GM23338 (cell line): ENCODE results near the gene GABRB3. TPM values are rescaled to one million over a fixed set of nuclear protein-coding genes. Genes with fewer than 3 reads are reported as not detected.

Experiments used
- ATAC-seq: fragments of 200-7000 bp; cut with Tn5 transposase; 3 replicates; pipeline ENCODE4 v1.9.1; 2020
- DNase-seq: peaks from one replicate; pipeline ENCODE4 v3.0.0-alpha.2; 2015; ENCODE audit warnings: low spot score
- H2AFZ ChIP-seq: fragments of 200-600 bp; sonication (generic); 2 replicates; pipeline ENCODE4 v1.8.0; 2016; ENCODE audit warnings: antibody characterized with exemption, mild to moderate bottlenecking, moderate library complexity
- H3F3A ChIP-seq: fragments of 200-600 bp; sonication (generic); replicated peaks from 2 replicates; pipeline ENCODE4 v1.8.0; 2017; ENCODE audit warnings: antibody characterized with exemption, mixed run types, low read depth
- H3K27ac ChIP-seq: fragments of 200-600 bp; sonication (generic); 2 replicates; pipeline ENCODE4 v1.6.1; 2016; ENCODE audit warnings: low read depth
- H3K27me3 ChIP-seq: fragments of 200-600 bp; sonication (generic); 2 replicates; pipeline ENCODE4 v1.8.0; 2016; ENCODE audit warnings: mild to moderate bottlenecking, mixed run types, moderate library complexity; ENCODE audit not compliant: insufficient read depth
- H3K36me3 ChIP-seq: fragments of 200-600 bp; sonication (generic); 2 replicates; pipeline ENCODE4 v1.8.0; 2016; ENCODE audit warnings: mild to moderate bottlenecking; ENCODE audit not compliant: insufficient read depth
- H3K4me1 ChIP-seq: fragments of 200-600 bp; sonication (generic); 2 replicates; pipeline ENCODE4 v1.8.0; 2016; ENCODE audit warnings: mild to moderate bottlenecking, moderate library complexity; ENCODE audit not compliant: insufficient read depth
- H3K4me2 ChIP-seq: fragments of 200-600 bp; sonication (generic); 2 replicates; pipeline ENCODE4 v1.7.1; 2017; ENCODE audit warnings: mixed run types
- H3K4me3 ChIP-seq: fragments of 200-600 bp; sonication (generic); 2 replicates; pipeline ENCODE4 v1.6.1; 2016; ENCODE audit warnings: mixed run types
- H3K79me2 ChIP-seq: fragments of 200-600 bp; sonication (generic); replicated peaks from 2 replicates; pipeline ENCODE4 v1.8.0; 2017; ENCODE audit warnings: mild to moderate bottlenecking; ENCODE audit not compliant: insufficient read depth
- H3K9me2 ChIP-seq: fragments of 200-600 bp; sonication (generic); 2 replicates; pipeline ENCODE4 v1.8.0; 2017; ENCODE audit not compliant: insufficient read depth
- H4K20me1 ChIP-seq: fragments of 200-600 bp; sonication (generic); replicated peaks from 2 replicates; pipeline ENCODE4 v1.8.0; 2017; ENCODE audit warnings: mild to moderate bottlenecking; ENCODE audit not compliant: insufficient read depth
- H3K27ac Mint-ChIP-seq: 2 replicates; pipeline ENCODE4 v1.8.0; 2020; ENCODE audit warnings: inconsistent platforms, mild to moderate bottlenecking, moderate library complexity, mixed read lengths
- H3K27me3 Mint-ChIP-seq: 3 replicates; pipeline ENCODE4 v1.8.0; 2022; ENCODE audit warnings: low read depth, mild to moderate bottlenecking, moderate library complexity, mixed read lengths, inconsistent platforms; ENCODE audit not compliant: insufficient read depth, poor library complexity
- H3K36me3 Mint-ChIP-seq: 3 replicates; pipeline ENCODE4 v1.8.0; 2021; ENCODE audit warnings: low read depth, mild to moderate bottlenecking, inconsistent platforms, moderate library complexity, mixed read lengths
- H3K4me1 Mint-ChIP-seq: 3 replicates; pipeline ENCODE4 v1.8.0; 2020; ENCODE audit warnings: mild to moderate bottlenecking, inconsistent platforms, mixed read lengths
- H3K4me3 Mint-ChIP-seq: 3 replicates; pipeline ENCODE4 v1.8.0; 2021; ENCODE audit warnings: moderate library complexity, mild to moderate bottlenecking, inconsistent platforms, mixed read lengths
- H3K9me3 Mint-ChIP-seq: 3 replicates; pipeline ENCODE4 v1.8.0; 2020; ENCODE audit warnings: moderate library complexity, mild to moderate bottlenecking, inconsistent platforms, mixed read lengths
- CREB1 ChIP-seq: fragments of 250-450 bp; sonication (Bioruptor Pico); IDR thresholded peaks from 2 replicates; pipeline ENCODE4 v1.5.0; 2020; ENCODE audit warnings: low read depth, mild to moderate bottlenecking, moderate library complexity
- CTCF ChIP-seq, 2 experiments: fragments of 200-600 bp in 1 of 2; sonication (generic) in 1 of 2; conservative IDR thresholded peaks; 2 replicates each; pipeline versions ENCODE4 v1.5.1 to v1.6.1; 2016 to 2017; ENCODE audit warnings: antibody characterized with exemption in 2 of 2, low read depth in 2 of 2, mild to moderate bottlenecking in 2 of 2, moderate library complexity in 1 of 2
- ETS1 ChIP-seq: IDR thresholded peaks from 2 replicates; pipeline ENCODE4 v1.6.1; 2016; ENCODE audit warnings: antibody characterized with exemption
- EZH2 ChIP-seq: fragments of 200-600 bp; sonication (generic); IDR thresholded peaks from one replicate; pipeline ENCODE4 v1.8.0; 2017; ENCODE audit warnings: antibody characterized with exemption, mild to moderate bottlenecking, low read depth; ENCODE audit not compliant: unreplicated experiment
- EZH2phosphoT487 ChIP-seq: fragments of 200-600 bp; sonication (generic); IDR thresholded peaks from one replicate; pipeline ENCODE4 v1.8.1; 2018; ENCODE audit warnings: antibody characterized with exemption; ENCODE audit not compliant: unreplicated experiment
- JUNB ChIP-seq: IDR thresholded peaks from one replicate; pipeline ENCODE4 v1.6.1; 2016; ENCODE audit warnings: antibody characterized with exemption; ENCODE audit not compliant: unreplicated experiment
- NANOG ChIP-seq: IDR thresholded peaks from 2 replicates; pipeline ENCODE4 v1.6.1; 2016; ENCODE audit warnings: antibody characterized with exemption, borderline replicate concordance
- POLR2AphosphoS5 ChIP-seq: IDR thresholded peaks from 2 replicates; pipeline ENCODE4 v1.6.1; 2016; ENCODE audit warnings: antibody characterized with exemption, low read depth
- REST ChIP-seq: IDR thresholded peaks from one replicate; pipeline ENCODE4 v1.6.1; 2018; ENCODE audit warnings: antibody characterized with exemption; ENCODE audit not compliant: unreplicated experiment
- STAT1 ChIP-seq: IDR thresholded peaks from one replicate; pipeline ENCODE4 v1.6.1; 2016; ENCODE audit warnings: antibody characterized with exemption; ENCODE audit not compliant: unreplicated experiment
- ZNF114 ChIP-seq: fragments of 250-450 bp; sonication (Bioruptor Pico); IDR thresholded peaks from 2 replicates; pipeline ENCODE4 v1.5.0; 2020; ENCODE audit warnings: mild to moderate bottlenecking, moderate library complexity
- ZNF331 ChIP-seq: fragments of 250-450 bp; sonication (Bioruptor Pico); IDR thresholded peaks from 2 replicates; pipeline ENCODE4 v1.5.0; 2020; ENCODE audit warnings: low read depth, mild to moderate bottlenecking, moderate library complexity
- ZNF462 ChIP-seq: fragments of 250-450 bp; sonication (Bioruptor Pico); IDR thresholded peaks from 2 replicates; pipeline ENCODE4 v1.5.0; 2020; ENCODE audit warnings: mild to moderate bottlenecking, moderate library complexity
- polyA plus RNA-seq: library from polyadenylated mRNA; unstranded; fragments of >200 nt; fragmentation: Nextera tagmentation; extraction: Ambion mirVana; gene quantifications from 2 replicates; pipeline ENCODE4 v1.2.1, GENCODE V29; 2016
- total RNA-seq: library from RNA; depleted of rRNA; stranded (reverse); fragments of >200 nt; shearing (Covaris generic); gene quantifications from 2 replicates; pipeline ENCODE4 v1.2.3, GENCODE V29; 2014

GABRB3 gene
- total and polyA plus RNA-seq, 2 experiments from 2014 or later: 56.5 to 131 TPM

GRCh38 chr15:26561130-26561529 is 211.7 kb downstream of the GABRB3 start:
- no peak overlapping the region for H3K27ac ChIP-seq
- no peak overlapping the region for H3K27ac Mint-ChIP-seq
- H3F3A ChIP-seq: no peaks in the 10 kb centered on the region
- ATAC-seq (no peak), DNase-seq (no peak)
- TF ChIP-seq EZH2: no peak
- TF ChIP-seq EZH2phosphoT487: no peak
- no peak for TF ChIP-seq NANOG
- TF ChIP-seq CTCF (conservative IDR thresholded peaks at IDR 0.05; ENCODE audit: low read depth in 2 of 2): no peak
- TF ChIP-seq ZNF331 (CRISPR knock-in tag): no peak
- no peak for TF ChIP-seq POLR2AphosphoS5
- no peak for TF ChIP-seq STAT1
- no peak for TF ChIP-seq JUNB
- TF ChIP-seq ETS1: no peak
- TF ChIP-seq REST: no peak
- TF ChIP-seq CREB1 (CRISPR knock-in tag): no peak
- no peak for TF ChIP-seq ZNF462 (CRISPR knock-in tag)
- TF ChIP-seq ZNF114 (CRISPR knock-in tag): no peak
- no peaks in the 10 kb centered on the region for H3K79me2 ChIP-seq
- no peaks in the 10 kb centered on the region for H3K9me2 ChIP-seq
- no peaks in the 10 kb centered on the region; the same call in 1 of the 2 replicates for H4K20me1 ChIP-seq
- no peak overlapping the region for H2AFZ ChIP-seq
- peaks cover 19% of the 10 kb centered on the region for H3K4me1 Mint-ChIP-seq
- H3K4me1 ChIP-seq: peaks cover 14% of the 10 kb centered on the region
- no peaks in the 10 kb centered on the region for H3K9me3 Mint-ChIP-seq
- H3K27me3 ChIP-seq: no peaks in the 10 kb centered on the region
- peaks cover 1% of the 10 kb centered on the region for H3K27me3 Mint-ChIP-seq
- no peak overlapping the region for H3K4me3 Mint-ChIP-seq
- H3K4me3 ChIP-seq: no peak overlapping the region
- H3K36me3 ChIP-seq: peaks cover 18% of the 10 kb centered on the region
- H3K36me3 Mint-ChIP-seq: peaks cover 79% of the 10 kb centered on the region
- no peak overlapping the region for H3K4me2 ChIP-seq
